MM.1S (cell line): ENCODE measurements around the gene MARCHF9.

Experiments
- DNase-seq: peaks from one replicate; pipeline ENCODE4 v3.0.0-alpha.2; 2015
- H2AFZ ChIP-seq: fragments of 300-600 bp; sonication (generic); 2 replicates; pipeline ENCODE4 v1.6.0; 2016; ENCODE audit warnings: antibody characterized with exemption, low read length
- H3F3A ChIP-seq: fragments of 300-600 bp; sonication (generic); 2 replicates; pipeline ENCODE4 v1.6.1; 2016; ENCODE audit warnings: mild to moderate bottlenecking, antibody characterized with exemption, low read length, moderate library complexity, mixed read lengths; ENCODE audit not compliant: insufficient read depth
- H3K27ac ChIP-seq: fragments of 300-600 bp; sonication (generic); 2 replicates; pipeline ENCODE4 v1.5.1; 2016; ENCODE audit warnings: mild to moderate bottlenecking, low read length
- H3K27me3 ChIP-seq: fragments of 300-600 bp; sonication (generic); replicated peaks from 2 replicates; pipeline ENCODE4 v1.6.0; 2016; ENCODE audit warnings: low read length; ENCODE audit not compliant: insufficient read depth
- H3K36me3 ChIP-seq: fragments of 300-600 bp; sonication (generic); replicated peaks from 2 replicates; pipeline ENCODE4 v1.6.1; 2016; ENCODE audit warnings: mild to moderate bottlenecking, low read length, mixed read lengths; ENCODE audit not compliant: insufficient read depth
- H3K4me1 ChIP-seq: fragments of 300-600 bp; sonication (generic); 2 replicates; pipeline ENCODE4 v1.6.1; 2016; ENCODE audit warnings: low read length, mixed read lengths
- H3K4me2 ChIP-seq: fragments of 300-600 bp; sonication (generic); 2 replicates; pipeline ENCODE4 v1.6.0; 2016; ENCODE audit warnings: low read depth, low read length
- H3K4me3 ChIP-seq: fragments of 300-600 bp; sonication (generic); 2 replicates; pipeline ENCODE4 v1.5.1; 2016; ENCODE audit warnings: low read length, mixed read lengths
- H3K79me2 ChIP-seq: fragments of 300-600 bp; sonication (generic); 2 replicates; pipeline ENCODE4 v1.6.1; 2016; ENCODE audit warnings: mixed run types, low read length, mixed read lengths
- H3K9ac ChIP-seq: fragments of 300-600 bp; sonication (generic); 2 replicates; pipeline ENCODE4 v1.6.1; 2016; ENCODE audit warnings: low read length, mixed read lengths
- H3K9me2 ChIP-seq: fragments of 300-600 bp; sonication (generic); replicated peaks from 2 replicates; pipeline ENCODE4 v1.6.1; 2016; ENCODE audit warnings: mild to moderate bottlenecking, low read length, mixed read lengths; ENCODE audit not compliant: insufficient read depth
- H3K9me3 ChIP-seq: fragments of 300-600 bp; sonication (generic); replicated peaks from 2 replicates; pipeline ENCODE4 v1.6.1; 2016; ENCODE audit warnings: mild to moderate bottlenecking, low read length, mixed read lengths; ENCODE audit not compliant: insufficient read depth
- H4K20me1 ChIP-seq: fragments of 300-600 bp; sonication (generic); 2 replicates; pipeline ENCODE4 v1.6.1; 2016; ENCODE audit warnings: mild to moderate bottlenecking, low read length, moderate library complexity, mixed read lengths; ENCODE audit not compliant: insufficient read depth
- EZH2 ChIP-seq: fragments of 300-600 bp; sonication (generic); optimal IDR thresholded peaks from 2 replicates; pipeline ENCODE3; 2017; ENCODE audit warnings: low read depth, mild to moderate bottlenecking, antibody characterized with exemption, low read length, mixed read lengths
- EZH2phosphoT487 ChIP-seq: fragments of 300-600 bp; sonication (generic); IDR thresholded peaks from 2 replicates; pipeline ENCODE4 v1.6.1; 2018; ENCODE audit warnings: antibody characterized with exemption, low read length
- TF ChIP-seq, protein P1 (sequence below): fragments of 300-600 bp; sonication (generic); IDR thresholded peaks from 2 replicates; pipeline ENCODE4 v1.5.1; 2016; ENCODE audit warnings: antibody characterized with exemption, low read length, mixed read lengths

MARCHF9 gene

DNA sequence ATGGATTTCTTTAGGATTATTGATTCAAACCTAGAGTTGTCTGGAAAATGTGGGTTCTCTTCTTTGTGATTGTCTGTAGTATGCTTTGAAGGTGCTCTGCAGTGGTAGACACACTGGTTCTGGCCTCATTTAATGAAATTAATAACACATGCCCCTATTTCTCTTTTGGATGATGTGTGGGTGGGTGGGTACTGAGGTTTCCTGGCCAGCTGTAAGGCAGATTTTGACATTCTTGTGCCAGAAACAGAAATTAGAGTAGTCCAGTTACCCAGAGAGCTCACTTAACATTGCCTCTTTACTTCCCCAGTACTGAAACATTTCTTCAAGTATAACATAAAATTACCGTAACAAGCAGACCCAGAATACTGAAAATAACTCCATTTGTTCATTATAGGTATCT lies 42.1 kb downstream of the MARCHF9 start:
- no peaks in the 10 kb centered on the region for H3K9me2 ChIP-seq
- H3K4me3 ChIP-seq = no peak overlapping the region
- TF ChIP-seq, protein P1, sequence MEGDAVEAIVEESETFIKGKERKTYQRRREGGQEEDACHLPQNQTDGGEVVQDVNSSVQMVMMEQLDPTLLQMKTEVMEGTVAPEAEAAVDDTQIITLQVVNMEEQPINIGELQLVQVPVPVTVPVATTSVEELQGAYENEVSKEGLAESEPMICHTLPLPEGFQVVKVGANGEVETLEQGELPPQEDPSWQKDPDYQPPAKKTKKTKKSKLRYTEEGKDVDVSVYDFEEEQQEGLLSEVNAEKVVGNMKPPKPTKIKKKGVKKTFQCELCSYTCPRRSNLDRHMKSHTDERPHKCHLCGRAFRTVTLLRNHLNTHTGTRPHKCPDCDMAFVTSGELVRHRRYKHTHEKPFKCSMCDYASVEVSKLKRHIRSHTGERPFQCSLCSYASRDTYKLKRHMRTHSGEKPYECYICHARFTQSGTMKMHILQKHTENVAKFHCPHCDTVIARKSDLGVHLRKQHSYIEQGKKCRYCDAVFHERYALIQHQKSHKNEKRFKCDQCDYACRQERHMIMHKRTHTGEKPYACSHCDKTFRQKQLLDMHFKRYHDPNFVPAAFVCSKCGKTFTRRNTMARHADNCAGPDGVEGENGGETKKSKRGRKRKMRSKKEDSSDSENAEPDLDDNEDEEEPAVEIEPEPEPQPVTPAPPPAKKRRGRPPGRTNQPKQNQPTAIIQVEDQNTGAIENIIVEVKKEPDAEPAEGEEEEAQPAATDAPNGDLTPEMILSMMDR = no peak
- TF ChIP-seq EZH2 = no peak
- no peak for TF ChIP-seq EZH2phosphoT487
- H3K9me3 ChIP-seq = no peaks in the 10 kb centered on the region
- H4K20me1 ChIP-seq = no peaks in the 10 kb centered on the region
- DNase-seq = no peak
- 0 out of 2 replicates have a peak, but pooled peaks cover 14% of the 10 kb centered on the region for H3K36me3 ChIP-seq
- H2AFZ ChIP-seq = no peak overlapping the region
- H3F3A ChIP-seq = no peaks in the 10 kb centered on the region
- no peak overlapping the region for H3K9ac ChIP-seq
- no peaks in the 10 kb centered on the region for H3K27me3 ChIP-seq
- H3K27ac ChIP-seq = no peak overlapping the region
- H3K4me1 ChIP-seq = no peaks in the 10 kb centered on the region
- H3K4me2 ChIP-seq = no peak overlapping the region
- peaks cover 9% of the 10 kb centered on the region for H3K79me2 ChIP-seq

DNA sequence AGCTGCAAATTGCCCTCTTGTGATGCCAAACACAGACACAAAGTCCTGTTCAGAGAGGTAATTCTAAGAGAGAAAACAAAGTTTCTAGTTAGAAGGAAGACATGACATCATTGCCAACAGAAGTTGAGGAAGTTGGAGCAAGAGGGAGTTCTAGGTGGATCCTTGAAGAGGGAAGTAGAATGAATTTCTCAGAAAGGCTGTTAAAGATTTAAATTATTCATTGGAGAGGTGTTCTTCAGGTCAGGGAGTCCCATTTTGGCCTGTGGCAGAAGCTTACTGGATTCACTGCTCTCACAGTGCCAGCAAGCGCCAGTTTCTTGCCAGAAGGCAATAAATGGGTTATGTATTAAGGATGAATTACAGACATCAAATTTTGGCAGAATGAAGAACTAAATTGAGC lies 43.0 kb downstream of the MARCHF9 start:
- H2AFZ ChIP-seq = no peak overlapping the region
- no peak overlapping the region for H3K9ac ChIP-seq
- H3K4me3 ChIP-seq = no peak overlapping the region
- H3K79me2 ChIP-seq = peaks cover 9% of the 10 kb centered on the region
- no peaks in the 10 kb centered on the region for H3K4me1 ChIP-seq
- no peaks in the 10 kb centered on the region for H3K9me2 ChIP-seq
- TF ChIP-seq EZH2phosphoT487 (no peak), EZH2 (no peak)
- TF ChIP-seq, protein P1 = no peak
- no peaks in the 10 kb centered on the region for H3F3A ChIP-seq
- no peak overlapping the region for H3K27ac ChIP-seq
- DNase-seq = no peak
- H3K36me3 ChIP-seq = 0 out of 2 replicates have a peak, but pooled peaks cover 11% of the 10 kb centered on the region
- no peak overlapping the region for H3K4me2 ChIP-seq
- H3K9me3 ChIP-seq = no peaks in the 10 kb centered on the region
- no peaks in the 10 kb centered on the region for H3K27me3 ChIP-seq
- no peaks in the 10 kb centered on the region for H4K20me1 ChIP-seq

DNA sequence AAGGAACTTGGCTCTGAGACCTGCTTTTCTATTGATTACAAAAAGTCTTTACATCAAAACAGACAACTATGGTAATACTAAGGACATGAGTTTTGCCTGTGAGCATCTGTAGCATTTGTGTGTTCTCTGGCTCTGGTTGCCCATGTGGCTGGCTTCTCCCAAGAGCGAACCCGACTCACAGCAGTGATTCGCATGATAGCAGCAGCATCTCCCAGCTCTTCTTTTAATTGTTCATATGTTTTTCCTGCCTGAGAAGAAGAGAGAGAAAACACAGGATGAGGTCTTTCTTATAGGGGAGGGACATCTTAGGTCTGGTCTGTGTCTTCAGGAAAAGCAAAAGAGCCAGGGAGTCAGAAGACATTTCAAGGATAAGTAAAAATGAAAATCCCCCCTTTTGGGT lies 46.1 kb downstream of the MARCHF9 start:
- Histone ChIP-seq H4K20me1 (no peaks in the 10 kb centered on the region), H3K36me3 (0 out of 2 replicates have a peak, but pooled peaks cover 7% of the 10 kb centered on the region), H3K27me3 (no peaks in the 10 kb centered on the region), H3K4me1 (no peaks in the 10 kb centered on the region), H3K79me2 (no peaks in the 10 kb centered on the region), H3F3A (no peaks in the 10 kb centered on the region), H3K9ac (no peak overlapping the region), H3K27ac (no peak overlapping the region), H3K9me3 (no peaks in the 10 kb centered on the region), H3K4me3 (no peak overlapping the region), H3K9me2 (no peaks in the 10 kb centered on the region), H2AFZ (no peak overlapping the region), H3K4me2 (no peak overlapping the region)
- no peak for DNase-seq
- TF ChIP-seq EZH2 (no peak), EZH2phosphoT487 (no peak)
- TF ChIP-seq, protein P1 = no peak
